B cell (primary cell): ENCODE data around the gene GPR156. TPM values are rescaled to one million over a fixed set of nuclear protein-coding genes. Genes with fewer than 3 reads are reported as not detected.

Experiments used
- ATAC-seq: fragments of 200-7000 bp; cut with Tn5 transposase; one replicate; pipeline ENCODE4 v1.10.0; 2021; ENCODE audit warnings: low read depth, mild to moderate bottlenecking, moderate number of reproducible peaks, moderate library complexity
- CTCF ChIA-PET: fragments of 350-600 bp; sonication (Branson Sonifier 250); formaldehyde crosslinking; loops from one replicate; lab custom pipeline; 2021; ENCODE audit warnings: antibody characterized with exemption, inconsistent platforms; lab: Charles Lee
- POLR2A ChIA-PET: fragments of 350-600 bp; sonication (Branson Sonifier 250); formaldehyde crosslinking; loops from one replicate; lab custom pipeline; 2021; ENCODE audit warnings: antibody characterized with exemption; lab: Charles Lee
- DNase-seq: peaks from one replicate; pipeline ENCODE4 v3.0.0; 2013
- H2AFZ ChIP-seq: 2 replicates; pipeline ENCODE4 v1.6.1; 2012; ENCODE audit warnings: mild to moderate bottlenecking, low read depth, low read length; ENCODE audit not compliant: insufficient read depth, poor library complexity, severe bottlenecking
- H3K27ac ChIP-seq, 2 donors: 1 replicate in 1 of 2; 2 replicates in 1 of 2; pipeline ENCODE4 v1.5.1; 2012 to 2013; ENCODE audit warnings: low read length in 2 of 2, mild to moderate bottlenecking in 2 of 2, moderate library complexity in 1 of 2
- H3K27me3 ChIP-seq, 4 experiments: fragments of 200-600 bp in 1 of 4; sonication (generic) in 1 of 4; replicated peaks in 1 of 4; 1 replicate in 2 of 4; 2 replicates in 2 of 4; pipeline versions ENCODE4 v1.6.1 to v1.7.0; 2013 to 2016; ENCODE audit warnings: low read length in 3 of 4, mild to moderate bottlenecking in 2 of 4, mixed read lengths in 1 of 4, moderate library complexity in 1 of 4; ENCODE audit not compliant: insufficient read depth in 4 of 4, control insufficient read depth in 3 of 4; ENCODE audit errors: control extremely low read depth in 1 of 4
- H3K36me3 ChIP-seq, 2 experiments: replicated peaks in 1 of 2; 1 replicate in 1 of 2; 2 replicates in 1 of 2; pipeline versions ENCODE4 v1.6.1 to v1.7.1; 2013; ENCODE audit warnings: low read length in 1 of 2; ENCODE audit not compliant: insufficient read depth in 2 of 2, control insufficient read depth in 1 of 2; ENCODE audit errors: control extremely low read depth in 1 of 2, extremely low read depth in 1 of 2
- H3K4me1 ChIP-seq, 2 donors: fragments of 200-600 bp in 1 of 2; sonication (generic) in 1 of 2; 1 replicate in 1 of 2; 2 replicates in 1 of 2; pipeline versions ENCODE4 v1.5.1 to v1.6.1; 2013 to 2017; ENCODE audit warnings: low read length in 2 of 2; ENCODE audit not compliant: control insufficient read depth in 2 of 2, insufficient read depth in 2 of 2
- H3K4me2 ChIP-seq: replicated peaks from 2 replicates; pipeline ENCODE3; 2012; ENCODE audit warnings: mild to moderate bottlenecking, low read depth, low read length; ENCODE audit not compliant: poor library complexity, severe bottlenecking
- H3K4me3 ChIP-seq, 5 experiments: fragments of 200-600 bp in 1 of 5; sonication (generic) in 1 of 5; 1 replicate in 3 of 5; 2 replicates in 2 of 5; pipeline versions ENCODE4 v1.5.1 to v1.7.0; 2011 to 2016; ENCODE audit warnings: low read length in 4 of 5, mild to moderate bottlenecking in 4 of 5, low read depth in 2 of 5, control low read depth in 1 of 5, moderate library complexity in 1 of 5; ENCODE audit not compliant: insufficient read depth in 1 of 5; ENCODE audit errors: control extremely low read depth in 1 of 5, extremely low read depth in 1 of 5
- H3K79me2 ChIP-seq: fragments of 200-600 bp; sonication (generic); one replicate; pipeline ENCODE4 v1.6.0; 2016; ENCODE audit warnings: low read length; ENCODE audit not compliant: control insufficient read depth, insufficient read depth
- H3K9ac ChIP-seq: fragments of 200-600 bp; sonication (generic); 2 replicates; pipeline ENCODE4 v1.6.1; 2017; ENCODE audit warnings: mild to moderate bottlenecking, low read length, moderate library complexity
- H3K9me3 ChIP-seq, 3 donors: one replicate each; pipeline versions ENCODE4 v1.6.1 to v1.7.1; 2013; ENCODE audit warnings: low read length in 2 of 3; ENCODE audit not compliant: control insufficient read depth in 2 of 3, insufficient read depth in 1 of 3; ENCODE audit errors: control extremely low read depth in 1 of 3
- H4K20me1 ChIP-seq: 2 replicates; pipeline ENCODE4 v1.6.0; 2012; ENCODE audit warnings: mild to moderate bottlenecking, low read length; ENCODE audit not compliant: insufficient read depth, control insufficient read depth, poor library complexity, severe bottlenecking
- H3K27ac Mint-ChIP-seq: one replicate; pipeline ENCODE4 v1.8.0; 2021; ENCODE audit warnings: mixed read lengths
- H3K27me3 Mint-ChIP-seq: one replicate; pipeline ENCODE4 v1.8.0; 2021; ENCODE audit warnings: mixed read lengths
- H3K4me1 Mint-ChIP-seq: one replicate; pipeline ENCODE4 v1.8.0; 2021; ENCODE audit warnings: mixed read lengths
- H3K4me3 Mint-ChIP-seq: one replicate; pipeline ENCODE4 v1.8.0; 2021; ENCODE audit warnings: mixed read lengths
- H3K9me3 Mint-ChIP-seq: one replicate; pipeline ENCODE4 v1.8.0; 2022; ENCODE audit warnings: mixed read lengths; ENCODE audit not compliant: insufficient read depth
- EZH2 ChIP-seq: IDR thresholded peaks from 2 replicates; pipeline ENCODE4 v1.6.1; 2012; ENCODE audit warnings: borderline replicate concordance, low read depth, mild to moderate bottlenecking, moderate library complexity, low read length; ENCODE audit not compliant: insufficient read depth, poor library complexity, severe bottlenecking
- WGBS: methylation state at CpG from one replicate; pipeline ENCODE4 v1.1.5; 2013; ENCODE audit warnings: missing lambda C conversion rate; ENCODE audit not compliant: insufficient coverage; 5-methylcytosine and 5-hydroxymethylcytosine counted together
- intact Hi-C: fragments of 100-400 bp; cut with micrococcal nuclease; formaldehyde crosslinking; loops from one replicate; pipeline ENCODE4 v1.10.0; 2022
- polyA minus RNA-seq: library from RNA; depleted of rRNA, polyadenylated mRNA; stranded (reverse); fragments of >200 nt; gene quantifications from 2 replicates; pipeline ENCODE4 v1.2.3, GENCODE V29; 2012
- polyA plus RNA-seq: library from polyadenylated mRNA; depleted of rRNA; stranded (reverse); fragments of >200 nt; gene quantifications from 2 replicates; pipeline ENCODE4 v1.2.3, GENCODE V29; 2012
- total RNA-seq, 2 donors: library from RNA; stranded (reverse); fragments of 120-200 nt in 1 of 2; gene quantifications; 1 replicate in 1 of 2; 2 replicates in 1 of 2; pipeline versions ENCODE4 v1.2.3 to v1.2.4, GENCODE V29; 2013 to 2022
- TF ChIP-seq, protein P1 (sequence below): fragments of 200-600 bp; IDR thresholded peaks from one replicate; pipeline ENCODE4 v1.8.0; 2022; ENCODE audit warnings: antibody characterized with exemption, mild to moderate bottlenecking

GPR156 gene
- total RNA-seq = 0.20 TPM in 1 of 2 replicates, not detected in the other
- 0.05 TPM for total RNA-seq (2013)
- polyA plus RNA-seq = 0.03 TPM in 1 of 2 replicates, not detected in the other
- polyA minus RNA-seq = 0.21 TPM in 1 of 2 replicates, not detected in the other

DNA sequence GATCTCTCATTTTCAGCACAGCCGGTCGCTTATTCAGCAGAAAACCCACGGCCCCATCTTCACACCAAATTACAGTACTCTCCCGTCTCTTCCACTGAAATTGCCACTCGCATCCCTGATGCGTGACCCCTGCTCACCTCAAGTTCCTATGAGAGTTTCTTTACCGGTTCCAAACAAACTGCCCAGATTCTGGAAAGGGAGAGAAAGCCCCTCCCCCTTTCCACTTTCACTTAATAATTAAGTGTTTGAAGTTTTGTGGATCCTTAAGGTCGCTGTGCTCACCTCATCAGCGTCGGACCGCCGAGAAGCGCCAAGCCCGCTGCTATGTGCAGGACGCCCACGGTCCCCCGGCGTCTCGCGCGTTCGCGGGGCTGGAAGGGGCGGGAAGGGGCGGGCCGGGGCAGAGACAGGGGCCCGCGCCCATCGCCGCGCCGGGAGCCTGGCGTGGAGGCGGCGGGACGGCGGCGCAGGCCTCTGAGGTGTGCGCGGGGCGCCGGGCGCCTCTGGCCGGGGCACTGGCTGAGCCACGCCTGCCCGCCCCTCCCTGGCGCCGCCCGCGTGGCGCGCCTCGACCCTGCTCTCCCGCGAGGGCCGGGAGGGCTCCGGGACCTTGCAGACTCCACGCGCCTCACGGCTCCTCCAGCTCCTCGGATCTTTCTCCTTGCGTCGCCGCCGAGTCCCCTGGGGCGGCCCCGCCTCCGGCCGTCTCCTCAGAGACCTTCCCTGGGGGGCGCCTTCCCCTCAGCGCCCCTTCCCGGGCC, at the start of gene GPR156:
GPR156 (minus strand) TSS at position 476 of the 761 bp plus-strand sequence. CDS start 41,124 bp downstream, outside the sequence.
- Histone ChIP-seq H3K36me3 (no peaks in the 10 kb centered on the region), H3K27ac (no peak within 1 kb of the TSS), H2AFZ (no peak within 1 kb of the TSS), H3K27me3 (peaks cover 0 to 46% (median 23%) of the 10 kb centered on the region in 4 experiments), H4K20me1 (no peaks in the 10 kb centered on the region), H3K4me3 (no peak within 1 kb of the TSS), H3K79me2 (no peaks in the 10 kb centered on the region), H3K4me1 (no peaks in the 10 kb centered on the region), H3K9ac (no peak within 1 kb of the TSS), H3K9me3 (peaks cover 0 to 13% (median 0%) of the 10 kb centered on the region in 3 donors), H3K4me2 (peak within 1 kb of the TSS; percentile 57)
- Mint-ChIP-seq H3K4me1 (peaks cover 2% of the 10 kb centered on the region), H3K27ac (no peak within 1 kb of the TSS), H3K4me3 (peak within 1 kb of the TSS; percentile 30), H3K27me3 (peaks cover 56% of the 10 kb centered on the region), H3K9me3 (no peaks in the 10 kb centered on the region)
- no peak for TF ChIP-seq EZH2
- TF ChIP-seq, protein P1, sequence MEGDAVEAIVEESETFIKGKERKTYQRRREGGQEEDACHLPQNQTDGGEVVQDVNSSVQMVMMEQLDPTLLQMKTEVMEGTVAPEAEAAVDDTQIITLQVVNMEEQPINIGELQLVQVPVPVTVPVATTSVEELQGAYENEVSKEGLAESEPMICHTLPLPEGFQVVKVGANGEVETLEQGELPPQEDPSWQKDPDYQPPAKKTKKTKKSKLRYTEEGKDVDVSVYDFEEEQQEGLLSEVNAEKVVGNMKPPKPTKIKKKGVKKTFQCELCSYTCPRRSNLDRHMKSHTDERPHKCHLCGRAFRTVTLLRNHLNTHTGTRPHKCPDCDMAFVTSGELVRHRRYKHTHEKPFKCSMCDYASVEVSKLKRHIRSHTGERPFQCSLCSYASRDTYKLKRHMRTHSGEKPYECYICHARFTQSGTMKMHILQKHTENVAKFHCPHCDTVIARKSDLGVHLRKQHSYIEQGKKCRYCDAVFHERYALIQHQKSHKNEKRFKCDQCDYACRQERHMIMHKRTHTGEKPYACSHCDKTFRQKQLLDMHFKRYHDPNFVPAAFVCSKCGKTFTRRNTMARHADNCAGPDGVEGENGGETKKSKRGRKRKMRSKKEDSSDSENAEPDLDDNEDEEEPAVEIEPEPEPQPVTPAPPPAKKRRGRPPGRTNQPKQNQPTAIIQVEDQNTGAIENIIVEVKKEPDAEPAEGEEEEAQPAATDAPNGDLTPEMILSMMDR = no peak
- DNase-seq (no peak), ATAC-seq (no peak)
- 8% methylated on average over 69 of the region's 72 CpGs for WGBS
- intact Hi-C loops = no loop called here
- ChIA-PET CTCF (no interaction called here), POLR2A (no interaction called here)

DNA sequence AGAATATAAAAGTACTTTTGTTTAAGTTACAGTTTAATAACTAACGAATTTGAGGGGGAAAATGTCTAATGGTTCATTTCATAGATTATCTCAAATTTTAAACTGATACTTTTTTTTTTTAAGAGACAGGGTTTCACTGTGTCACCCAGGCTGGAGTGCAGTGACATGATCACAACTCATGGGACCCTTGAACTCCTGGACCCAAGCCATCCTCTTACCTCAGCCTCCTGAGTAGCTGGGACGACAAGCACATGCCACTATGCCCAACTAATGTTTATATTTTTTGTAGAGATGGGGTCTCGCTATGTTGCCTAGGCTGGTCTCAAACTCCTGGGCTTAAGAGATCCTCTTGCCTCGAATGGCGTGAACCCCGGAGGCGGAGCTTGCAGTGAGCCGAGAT, 47.6 kb upstream of the GPR156 start:
- H2AFZ ChIP-seq = no peak overlapping the region
- 98% methylated on average over 6 of the region's 8 CpGs for WGBS
- H3K36me3 ChIP-seq = peaks cover 19 to 63% of the 10 kb centered on the region in 2 experiments
- POLR2A ChIA-PET = no interaction called here
- no peak overlapping the region for H3K4me3 ChIP-seq
- no peak overlapping the region for H3K27ac Mint-ChIP-seq
- H3K27me3 Mint-ChIP-seq = no peaks in the 10 kb centered on the region
- H3K27me3 ChIP-seq = no peaks in the 10 kb centered on the region
- no peaks in the 10 kb centered on the region for H3K9me3 Mint-ChIP-seq
- peaks cover 8% of the 10 kb centered on the region for H3K4me1 Mint-ChIP-seq
- H3K4me1 ChIP-seq = no peaks in the 10 kb centered on the region
- no peak for ATAC-seq
- no peak overlapping the region for H3K27ac ChIP-seq
- H3K4me3 Mint-ChIP-seq = no peak overlapping the region
- H3K79me2 ChIP-seq = no peaks in the 10 kb centered on the region
- intact Hi-C loops = no loop called here
- H4K20me1 ChIP-seq = no peaks in the 10 kb centered on the region
- H3K4me2 ChIP-seq = no peak overlapping the region
- TF ChIP-seq, protein P1 = no peak
- no peak for TF ChIP-seq EZH2
- no peak overlapping the region for H3K9ac ChIP-seq
- no peak for DNase-seq
- CTCF ChIA-PET = no interaction called here
- no peaks in the 10 kb centered on the region for H3K9me3 ChIP-seq
